ENCODE data around the gene RFTN2.

DNA sequence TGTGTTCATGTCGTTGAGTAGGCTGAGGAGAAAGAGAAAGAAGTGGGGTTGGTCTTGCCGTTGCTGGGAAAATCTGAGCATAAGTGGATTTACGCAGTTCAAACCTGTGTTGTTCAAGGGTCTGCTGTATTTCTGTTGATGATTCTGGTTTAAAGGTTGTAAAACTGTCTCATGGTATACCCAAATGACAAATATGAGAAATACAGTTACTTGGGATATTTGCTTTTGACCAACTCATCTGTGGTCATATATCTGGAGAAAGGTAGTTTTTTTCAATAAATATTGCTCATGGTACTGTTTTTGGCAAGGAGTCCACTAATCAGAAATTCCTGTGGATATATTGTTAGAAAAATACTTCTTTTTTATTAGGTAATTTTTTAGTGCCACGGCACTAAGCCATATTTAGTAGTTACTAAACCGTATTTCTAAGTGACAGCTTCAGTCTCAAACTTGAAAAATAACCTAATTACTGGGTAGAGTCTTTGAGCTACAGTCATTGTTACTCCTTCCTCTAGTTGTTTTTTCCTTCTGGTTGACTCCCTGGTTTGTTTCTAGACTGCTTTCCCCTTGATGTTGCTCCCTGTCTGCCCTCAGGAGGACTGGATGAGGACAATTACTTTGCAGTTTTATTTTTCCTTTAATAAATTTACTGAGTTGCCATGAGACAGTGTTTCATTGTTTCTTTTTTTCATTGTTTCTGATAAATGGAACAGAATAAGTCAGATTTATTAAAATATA lies 128.1 kb downstream of the RFTN2 start:
- TF ChIP-seq CTCF (IDR thresholded peaks at IDR 0.05; ENCODE audit: low read length) (no peak), EZH2 (IDR thresholded peaks at IDR 0.05; ENCODE audit: borderline replicate concordance, low read length) (no peak)
